Mucosa of descending colon (tissue), 3 donors: ENCODE measurements around the gene ADAMTS2. TPM values are rescaled to one million over a fixed set of nuclear protein-coding genes. Genes with fewer than 3 reads are reported as not detected.

Experiments used
- ATAC-seq: fragments of 200-7000 bp; cut with Tn5 transposase; one replicate; pipeline ENCODE4 v1.9.1; 2020; ENCODE audit warnings: mild to moderate bottlenecking, moderate library complexity
- DNase-seq, 3 donors: peaks; one replicate each; pipeline ENCODE4 v3.0.0-alpha.2; 2020
- H3K36me3 ChIP-seq: fragments of 200-600 bp; one replicate; pipeline ENCODE4 v1.8.0; 2021; ENCODE audit warnings: low read depth, mild to moderate bottlenecking
- H3K4me1 ChIP-seq: fragments of 200-600 bp; one replicate; pipeline ENCODE4 v1.8.0; 2021; ENCODE audit warnings: low read depth, mild to moderate bottlenecking
- H3K4me3 ChIP-seq: fragments of 200-600 bp; one replicate; pipeline ENCODE4 v1.8.0; 2021; ENCODE audit warnings: mild to moderate bottlenecking
- H3K9me3 ChIP-seq: fragments of 200-600 bp; one replicate; pipeline ENCODE4 v1.8.0; 2021; ENCODE audit warnings: mild to moderate bottlenecking
- intact Hi-C, 2 donors: fragments of 100-400 bp; cut with DNase I in 1 of 2; cut with micrococcal nuclease in 1 of 2; formaldehyde crosslinking; loops; one replicate each; pipeline versions ENCODE4 v1.11.0 to v1.11.1; 2022; cut with DNase I, micrococcal nuclease
- total RNA-seq, 3 donors: library from RNA; stranded (reverse); fragmentation: NEBNext Ultra II Directional in 2 of 3; extraction: Animal tissue kit (Norgen Biotek cat#: 25700) in 2 of 3; gene quantifications; one replicate each; pipeline versions ENCODE4 v1.2.1 to v1.2.4, GENCODE V29; 2021 to 2023
- TF ChIP-seq, protein P1 (sequence below): fragments of 200-600 bp; IDR thresholded peaks from one replicate; pipeline ENCODE4 v1.8.0; 2022; ENCODE audit warnings: antibody characterized with exemption, mild to moderate bottlenecking
- donor health status: DM: no; HTN: no; CAD: no; lungs with moderate emphysema.
- donor health status: DM: no; HTN: no; CAD: no.
- donor health status: DM: no; HTN: yes; CAD: no.

The ADAMTS2 gene
- total RNA-seq, 3 donors from 2014 or later, result 1.3 to 9.2 (median 7.3) TPM

DNA sequence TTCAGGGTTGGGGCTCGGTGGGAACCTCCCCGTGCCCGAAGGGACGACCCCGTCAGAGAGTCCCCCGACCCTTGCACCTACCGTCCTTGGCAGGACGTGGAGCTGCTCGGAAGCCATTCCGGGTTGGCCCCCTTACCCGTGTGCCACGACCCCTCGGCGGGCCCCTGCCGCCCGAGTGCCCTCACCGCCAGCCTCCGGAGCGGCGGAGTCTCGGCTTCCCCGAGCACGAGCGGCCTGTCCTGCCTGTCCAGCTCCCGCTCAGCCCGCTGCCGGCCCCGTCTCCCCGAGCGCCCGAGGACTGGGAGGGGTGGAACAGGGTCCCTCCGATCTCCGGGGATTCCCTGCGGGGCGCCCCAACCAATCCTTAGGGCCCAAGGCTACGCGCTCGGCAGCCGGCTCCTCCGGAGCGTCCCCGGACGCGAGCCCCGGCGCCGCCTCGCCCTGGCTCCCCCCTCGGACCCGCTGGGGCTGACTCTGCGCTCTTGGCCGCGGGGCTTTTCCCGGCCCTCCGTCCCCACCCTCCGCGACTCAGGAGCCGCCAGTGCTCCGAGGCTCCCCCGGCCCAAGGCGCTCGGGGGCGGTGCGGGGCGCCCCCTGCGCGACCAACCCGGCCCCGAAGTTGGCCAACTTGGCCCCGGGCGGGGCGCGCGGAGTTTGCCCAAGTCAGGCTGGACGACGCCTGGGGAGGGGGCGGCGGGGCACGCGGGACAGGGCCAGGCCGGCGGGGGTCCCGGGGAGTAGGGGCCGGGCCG lies 654 bp downstream of the ADAMTS2 start:
- peak; percentile 5 for ATAC-seq

DNA sequence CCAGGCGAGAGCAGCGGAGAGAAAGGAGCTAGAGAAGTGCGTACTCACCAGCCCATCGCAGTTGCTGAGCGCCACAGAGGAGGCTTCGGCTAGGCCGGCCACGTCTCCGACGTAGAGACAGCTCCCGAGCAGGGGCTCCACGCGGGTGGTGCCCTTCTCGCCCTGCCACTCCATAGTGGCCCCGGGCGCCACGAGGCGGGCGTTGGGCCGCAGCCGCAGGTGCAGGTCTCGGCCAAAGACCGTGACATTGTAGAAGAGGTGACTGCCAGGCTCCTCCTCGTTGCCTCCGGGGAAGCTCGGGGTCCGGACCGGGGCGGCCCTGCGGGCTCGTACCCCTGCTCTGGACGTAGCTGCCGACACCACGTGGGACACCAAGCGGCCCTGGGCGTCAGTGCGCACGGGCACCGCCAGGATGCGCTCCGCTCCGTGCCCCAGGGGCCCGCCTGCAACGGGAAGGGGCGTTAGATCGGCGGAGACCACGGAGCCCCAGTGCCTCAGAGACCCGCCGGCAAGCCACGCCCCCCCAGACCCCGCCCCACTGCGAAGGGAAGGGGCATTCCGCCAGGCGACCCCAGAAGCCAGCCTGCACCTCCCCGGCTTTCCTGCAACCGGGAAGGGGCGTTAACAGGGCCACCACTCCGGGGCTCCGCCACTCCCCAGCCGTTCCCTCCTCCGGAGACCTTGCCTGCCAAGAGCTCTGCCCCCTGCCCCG lies 1.4 kb downstream of the ADAMTS2 start:
- TF ChIP-seq, protein P1, sequence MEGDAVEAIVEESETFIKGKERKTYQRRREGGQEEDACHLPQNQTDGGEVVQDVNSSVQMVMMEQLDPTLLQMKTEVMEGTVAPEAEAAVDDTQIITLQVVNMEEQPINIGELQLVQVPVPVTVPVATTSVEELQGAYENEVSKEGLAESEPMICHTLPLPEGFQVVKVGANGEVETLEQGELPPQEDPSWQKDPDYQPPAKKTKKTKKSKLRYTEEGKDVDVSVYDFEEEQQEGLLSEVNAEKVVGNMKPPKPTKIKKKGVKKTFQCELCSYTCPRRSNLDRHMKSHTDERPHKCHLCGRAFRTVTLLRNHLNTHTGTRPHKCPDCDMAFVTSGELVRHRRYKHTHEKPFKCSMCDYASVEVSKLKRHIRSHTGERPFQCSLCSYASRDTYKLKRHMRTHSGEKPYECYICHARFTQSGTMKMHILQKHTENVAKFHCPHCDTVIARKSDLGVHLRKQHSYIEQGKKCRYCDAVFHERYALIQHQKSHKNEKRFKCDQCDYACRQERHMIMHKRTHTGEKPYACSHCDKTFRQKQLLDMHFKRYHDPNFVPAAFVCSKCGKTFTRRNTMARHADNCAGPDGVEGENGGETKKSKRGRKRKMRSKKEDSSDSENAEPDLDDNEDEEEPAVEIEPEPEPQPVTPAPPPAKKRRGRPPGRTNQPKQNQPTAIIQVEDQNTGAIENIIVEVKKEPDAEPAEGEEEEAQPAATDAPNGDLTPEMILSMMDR, result no peak
- Histone ChIP-seq H3K9me3 (no peaks in the 10 kb centered on the region), H3K36me3 (no peaks in the 10 kb centered on the region), H3K4me3 (peak overlapping the region; percentile 17), H3K4me1 (peaks cover 2% of the 10 kb centered on the region)
- DNase-seq (no peak), ATAC-seq (peak; percentile 31)
- intact Hi-C loops, result loop anchor here in 1 of 2 donors (10.0 kb wide), 1 partner anchor 179 kb away; no protein-coding TSS in a partner anchor

More for the DNA sequence above, 654 bp downstream of the ADAMTS2 start:
- no peak for DNase-seq
- intact Hi-C loops, result loop anchor here in 1 of 2 donors (10.0 kb wide), 1 partner anchor 180 kb away; no protein-coding TSS in a partner anchor
- peaks cover 2% of the 10 kb centered on the region for H3K4me1 ChIP-seq
- H3K36me3 ChIP-seq, result no peaks in the 10 kb centered on the region
- H3K9me3 ChIP-seq, result no peaks in the 10 kb centered on the region
- TF ChIP-seq, protein P1, result no peak
- peak overlapping the region; percentile 17 for H3K4me3 ChIP-seq

DNA sequence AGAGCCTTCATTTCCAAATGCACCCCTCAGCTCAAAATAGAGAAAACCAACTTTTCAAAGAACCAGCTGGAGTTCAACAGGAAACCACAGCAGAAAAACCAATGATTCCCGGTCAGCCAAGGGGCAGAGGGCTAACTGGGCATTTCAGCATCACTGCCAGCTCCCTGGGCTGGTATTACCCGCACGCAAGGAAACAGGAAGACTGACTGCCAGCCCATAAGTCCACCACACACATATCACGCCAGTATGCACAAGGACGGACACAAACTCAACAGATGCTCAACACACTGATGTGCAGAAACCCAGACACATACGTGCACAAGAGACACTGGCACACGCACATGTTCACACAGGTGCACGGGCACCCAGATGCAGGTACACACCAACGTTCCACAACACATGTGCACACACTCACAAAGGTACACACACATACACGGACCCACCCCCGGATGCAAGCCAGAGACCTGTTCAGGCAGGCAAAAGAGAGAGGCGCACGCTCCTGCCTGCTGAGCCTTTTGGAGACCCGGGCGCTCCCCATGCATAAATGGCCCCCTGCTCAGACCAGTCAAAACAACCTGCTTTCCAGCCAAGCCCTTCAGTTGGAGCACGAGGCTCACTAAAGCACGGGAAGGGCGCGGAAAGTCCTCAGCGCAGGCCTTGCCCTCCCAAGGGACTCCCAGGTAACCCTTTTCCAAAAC lies 2.1 kb downstream of the ADAMTS2 start:
- TF ChIP-seq, protein P1, result no peak
- intact Hi-C loops, result loop anchor here in 1 of 2 donors (10.0 kb wide), 1 partner anchor 178 kb away; no protein-coding TSS in a partner anchor
- no peaks in the 10 kb centered on the region for H3K36me3 ChIP-seq
- ATAC-seq, result no peak
- H3K4me3 ChIP-seq, result no peak overlapping the region
- H3K4me1 ChIP-seq, result peaks cover 2% of the 10 kb centered on the region
- no peak for DNase-seq
- H3K9me3 ChIP-seq, result no peaks in the 10 kb centered on the region

DNA sequence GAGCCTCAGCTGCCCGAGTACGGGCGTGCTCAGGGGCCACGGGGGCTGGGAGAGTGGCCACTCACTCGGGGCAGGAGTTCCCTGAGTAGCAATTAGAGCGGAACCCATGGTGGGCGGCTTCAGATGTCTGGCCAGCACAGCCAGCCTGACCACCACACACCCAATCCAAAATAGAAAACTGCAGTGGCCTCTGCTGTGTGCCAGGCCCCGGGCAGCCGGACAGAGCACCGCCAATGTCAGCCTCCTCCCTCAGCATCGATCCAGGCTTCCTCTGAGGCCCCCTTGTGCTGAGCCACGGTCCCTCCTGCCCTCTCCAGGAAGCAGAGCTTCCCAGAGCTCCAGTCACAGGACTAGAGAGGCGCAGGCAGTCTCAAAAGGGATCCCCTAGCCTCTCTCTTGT lies 2.7 kb downstream of the ADAMTS2 start:
- Histone ChIP-seq H3K4me3 (no peak overlapping the region), H3K36me3 (no peaks in the 10 kb centered on the region), H3K9me3 (no peaks in the 10 kb centered on the region), H3K4me1 (peaks cover 2% of the 10 kb centered on the region)
- DNase-seq (no peak), ATAC-seq (no peak)
- TF ChIP-seq, protein P1, result no peak
- intact Hi-C loops, result loop anchor here in 1 of 2 donors (10.0 kb wide), 1 partner anchor 178 kb away; no protein-coding TSS in a partner anchor

DNA sequence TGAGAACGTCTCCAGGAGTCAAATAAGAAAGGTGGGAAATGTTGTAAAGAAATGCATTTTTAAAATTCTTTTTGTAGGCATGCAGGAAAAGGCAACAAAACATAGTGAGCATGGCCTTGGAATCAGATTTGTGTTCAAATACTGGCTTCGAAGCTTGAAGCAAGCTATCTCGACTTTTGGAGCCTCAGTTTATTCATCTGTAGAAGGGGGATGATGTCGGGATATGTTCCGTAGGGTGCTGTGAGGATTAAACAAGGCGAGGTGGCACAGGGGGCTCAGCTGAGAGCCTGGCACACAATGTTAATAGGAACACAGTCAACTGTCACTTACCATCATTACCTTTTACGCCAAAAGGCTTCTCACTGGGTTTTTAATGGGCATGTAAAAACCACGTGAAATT lies 4.8 kb downstream of the ADAMTS2 start:
- ATAC-seq, result no peak
- intact Hi-C loops, result loop anchor here in 1 of 2 donors (10.0 kb wide), 1 partner anchor 176 kb away; no protein-coding TSS in a partner anchor
- peaks cover 2% of the 10 kb centered on the region for H3K4me1 ChIP-seq
- H3K4me3 ChIP-seq, result no peak overlapping the region
- no peak for DNase-seq
- H3K9me3 ChIP-seq, result no peaks in the 10 kb centered on the region
- TF ChIP-seq, protein P1, result no peak
- no peaks in the 10 kb centered on the region for H3K36me3 ChIP-seq
